GM12873 (cell line): ENCODE data around the gene NPW.

Experiments
- TF ChIP-seq, protein P1 (sequence below): IDR thresholded peaks from 2 replicates; pipeline ENCODE4 v1.5.1; 2012; ENCODE audit warnings: low read depth, mild to moderate bottlenecking, moderate library complexity, low read length, control low read depth; ENCODE audit not compliant: insufficient read depth; ENCODE audit errors: missing control alignments

Gene NPW

DNA sequence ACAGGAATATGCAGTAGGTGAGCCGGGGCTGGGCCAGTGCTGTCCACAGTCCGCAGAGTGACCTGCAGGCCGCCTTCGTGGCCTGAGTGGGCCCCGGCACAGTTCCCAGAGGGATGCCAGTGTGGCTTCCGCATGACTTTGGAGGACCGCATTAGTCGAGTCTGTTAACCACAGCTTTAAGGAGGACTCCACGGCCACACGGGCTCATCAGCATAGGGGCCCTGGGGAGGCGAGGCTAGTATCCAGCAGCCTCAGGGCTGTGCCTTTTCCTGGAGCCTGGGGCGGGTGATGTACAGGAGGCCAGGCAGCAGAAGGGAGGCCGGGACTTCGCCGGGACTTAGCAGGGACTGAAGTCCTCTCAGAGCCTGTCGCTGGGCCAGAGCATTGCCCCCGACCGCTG lies 41.4 kb downstream of the NPW start:
- TF ChIP-seq, protein P1, sequence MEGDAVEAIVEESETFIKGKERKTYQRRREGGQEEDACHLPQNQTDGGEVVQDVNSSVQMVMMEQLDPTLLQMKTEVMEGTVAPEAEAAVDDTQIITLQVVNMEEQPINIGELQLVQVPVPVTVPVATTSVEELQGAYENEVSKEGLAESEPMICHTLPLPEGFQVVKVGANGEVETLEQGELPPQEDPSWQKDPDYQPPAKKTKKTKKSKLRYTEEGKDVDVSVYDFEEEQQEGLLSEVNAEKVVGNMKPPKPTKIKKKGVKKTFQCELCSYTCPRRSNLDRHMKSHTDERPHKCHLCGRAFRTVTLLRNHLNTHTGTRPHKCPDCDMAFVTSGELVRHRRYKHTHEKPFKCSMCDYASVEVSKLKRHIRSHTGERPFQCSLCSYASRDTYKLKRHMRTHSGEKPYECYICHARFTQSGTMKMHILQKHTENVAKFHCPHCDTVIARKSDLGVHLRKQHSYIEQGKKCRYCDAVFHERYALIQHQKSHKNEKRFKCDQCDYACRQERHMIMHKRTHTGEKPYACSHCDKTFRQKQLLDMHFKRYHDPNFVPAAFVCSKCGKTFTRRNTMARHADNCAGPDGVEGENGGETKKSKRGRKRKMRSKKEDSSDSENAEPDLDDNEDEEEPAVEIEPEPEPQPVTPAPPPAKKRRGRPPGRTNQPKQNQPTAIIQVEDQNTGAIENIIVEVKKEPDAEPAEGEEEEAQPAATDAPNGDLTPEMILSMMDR: no peak

DNA sequence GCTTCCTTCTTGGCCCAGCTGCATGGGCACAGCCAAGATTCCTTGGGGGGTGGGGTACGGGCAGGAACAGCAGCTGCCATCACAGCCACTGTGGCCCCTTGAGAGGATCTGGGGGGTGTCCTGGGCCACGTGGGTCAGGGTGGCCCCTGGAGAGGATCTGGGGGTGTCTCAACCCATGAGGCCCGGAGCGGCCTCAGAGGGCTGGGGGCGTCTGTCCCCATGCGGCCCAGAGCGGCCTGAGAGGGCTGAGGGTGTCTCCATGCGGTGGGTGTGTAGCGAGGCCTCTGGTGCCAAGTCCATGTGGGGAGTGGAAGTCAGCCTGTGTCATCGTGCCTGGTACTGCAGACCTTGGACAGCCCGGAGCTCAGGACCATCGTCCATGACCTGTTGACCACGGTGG lies 41.9 kb downstream of the NPW start:
- TF ChIP-seq, protein P1: no peak

- TF ChIP-seq, protein P1: no peak
Measured at GRCh38 chr16:2062801-2063200, 43.2 kb downstream of the NPW start.

DNA sequence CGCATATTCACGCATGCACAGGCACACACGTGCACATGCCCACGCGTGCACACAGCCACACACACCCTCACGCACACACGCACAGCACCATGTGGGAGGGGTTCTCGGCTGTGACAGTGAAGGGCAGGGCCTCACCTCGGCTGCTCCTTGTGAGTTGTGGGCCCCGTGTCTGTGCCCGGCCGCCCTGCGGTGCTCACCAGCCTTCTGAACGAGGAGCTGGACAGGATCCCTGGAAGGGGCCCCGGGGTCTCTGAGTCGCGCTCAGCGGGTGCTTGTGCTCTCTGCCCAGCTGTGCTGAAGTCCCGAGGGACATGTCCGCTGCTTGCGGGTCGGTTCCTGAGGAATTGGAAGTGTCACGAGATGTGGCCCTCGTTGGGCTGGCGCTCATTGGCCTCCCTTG lies 44.3 kb downstream of the NPW start:
- TF ChIP-seq, protein P1: no peak

GRCh38 chr16:2064368-2064945 lies 44.9 kb downstream of the NPW start:
- TF ChIP-seq, protein P1: no peak

DNA sequence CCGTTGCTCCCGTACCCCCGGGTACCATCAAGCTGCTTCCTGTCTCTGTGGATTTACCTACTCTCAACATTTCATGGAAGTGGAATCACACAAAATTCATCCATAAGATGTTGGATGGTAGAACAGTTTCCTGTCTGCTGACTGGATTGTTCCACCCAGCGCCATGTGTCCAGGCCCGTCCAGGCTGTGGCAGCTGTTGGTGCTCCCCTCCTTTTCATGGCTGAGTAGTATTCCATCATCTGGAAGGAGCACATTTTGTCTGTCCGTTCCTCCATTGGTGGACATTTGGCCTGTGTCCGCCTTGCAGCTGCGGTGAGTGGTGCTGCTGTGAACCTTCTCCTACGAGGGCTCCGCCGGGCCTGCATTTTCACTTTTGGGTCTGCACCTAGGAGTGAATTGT lies 46.6 kb downstream of the NPW start:
- TF ChIP-seq, protein P1: no peak
